PC-9 (cell line): ENCODE measurements around the gene CIAPIN1.

Experiments
- CTCF ChIP-seq: fragments of 200-600 bp; sonication (generic); conservative IDR thresholded peaks from 2 replicates; pipeline ENCODE4 v1.6.1; 2017; ENCODE audit warnings: mixed run types, antibody characterized with exemption, mild to moderate bottlenecking, moderate library complexity
- EZH2 ChIP-seq: fragments of 200-600 bp; sonication (generic); IDR thresholded peaks from 2 replicates; pipeline ENCODE4 v1.8.0; 2017; ENCODE audit warnings: antibody characterized with exemption, low read depth

GRCh38 chr16:57426356-57426755, 20.8 kb downstream of the CIAPIN1 start:
- no peak for TF ChIP-seq CTCF
- TF ChIP-seq EZH2: no peak
